Heart left ventricle (tissue), 16 donors: ENCODE measurements around the gene ATP6V0A4. TPM values are rescaled to one million over a fixed set of nuclear protein-coding genes. Genes with fewer than 3 reads are reported as not detected.
"Not testable (repeated sequence)": the region's sequence is repeated elsewhere in the genome, so short reads cannot be mapped to it uniquely, and the experiment has no call there.

Experiments
- ATAC-seq, 4 donors: fragments of 200-7000 bp; cut with Tn5 transposase; one replicate each; pipeline ENCODE4 v1.9.1; 2020 to 2022; ENCODE audit warnings: moderate library complexity in 4 of 4, mild to moderate bottlenecking in 3 of 4, moderate number of reproducible peaks in 1 of 4
- DNase-seq, 5 donors: peaks; one replicate each; pipeline ENCODE4 v3.0.0-alpha.2; 2020
- H3K27ac ChIP-seq, 12 donors: fragments of 200-600 bp; sonication (generic) in 4 of 12; one replicate each; pipeline versions ENCODE4 v1.5.0 to v1.8.0; 2016 to 2022; ENCODE audit warnings: mild to moderate bottlenecking in 2 of 12
- H3K27me3 ChIP-seq, 9 donors: fragments of 200-600 bp; sonication (generic) in 2 of 9; one replicate each; pipeline versions ENCODE4 v1.5.1 to v1.8.0; 2016 to 2022; ENCODE audit warnings: mild to moderate bottlenecking in 3 of 9
- H3K36me3 ChIP-seq, 9 donors: fragments of 200-600 bp; sonication (generic) in 2 of 9; one replicate each; pipeline versions ENCODE4 v1.5.0 to v1.8.0; 2018 to 2022; ENCODE audit warnings: mild to moderate bottlenecking in 2 of 9
- H3K4me1 ChIP-seq, 12 donors: fragments of 200-600 bp; sonication (generic) in 4 of 12; one replicate each; pipeline versions ENCODE4 v1.5.0 to v1.8.0; 2016 to 2022; ENCODE audit warnings: mild to moderate bottlenecking in 3 of 12
- H3K4me3 ChIP-seq, 12 donors: fragments of 200-600 bp; sonication (generic) in 4 of 12; one replicate each; pipeline versions ENCODE4 v1.5.0 to v1.8.0; 2017 to 2022; ENCODE audit warnings: mild to moderate bottlenecking in 9 of 12, moderate library complexity in 4 of 12
- H3K9me3 ChIP-seq, 12 donors: fragments of 200-600 bp; sonication (generic) in 4 of 12; one replicate each; pipeline versions ENCODE4 v1.5.0 to v1.8.0; 2016 to 2022; ENCODE audit warnings: mild to moderate bottlenecking in 1 of 12
- CTCF ChIP-seq, 12 donors: fragments of 200-600 bp; sonication (generic) in 4 of 12; IDR thresholded peaks; one replicate each; pipeline versions ENCODE4 v1.5.0 to v1.8.0; 2018 to 2022; ENCODE audit warnings: antibody characterized with exemption in 12 of 12, mild to moderate bottlenecking in 5 of 12
- POLR2A ChIP-seq, 2 donors: fragments of 450-650 bp; IDR thresholded peaks; one replicate each; pipeline ENCODE4 v1.6.1; 2017; ENCODE audit warnings: antibody characterized with exemption in 2 of 2, mild to moderate bottlenecking in 2 of 2, moderate library complexity in 2 of 2
- WGBS, 4 donors: extraction: QIAGEN DNeasy Blood & Tissue Kit in 2 of 4; methylation state at CpG; one replicate each; pipeline versions ENCODE4 v1.1.5 to v1.1.7; 2013 to 2018; 5-methylcytosine and 5-hydroxymethylcytosine counted together
- intact Hi-C, 10 donors: fragments of 100-400 bp; cut with DNase I; formaldehyde crosslinking; loops; one replicate each; pipeline versions ENCODE4 v1.11.1 to v1.14.2; 2022
- polyA plus RNA-seq, 2 donors: library from polyadenylated mRNA; stranded (reverse); fragments of 200-250 nt; gene quantifications; one replicate each; pipeline ENCODE4 v1.2.3, GENCODE V29; 2013
- total RNA-seq, 9 donors: library from RNA; depleted of rRNA in 2 of 9; stranded (reverse); fragments of >200 nt in 2 of 9; fragmentation: NEBNext Ultra II Directional in 3 of 9; extraction: Animal tissue kit (Norgen Biotek cat#: 25700) in 3 of 9; gene quantifications; one replicate each; pipeline versions ENCODE4 v1.1.0 to v1.2.4, GENCODE V29; 2016 to 2023
- donor health status: ischemic (EF 13 %, LVEDD 7.1; RV severe dilation, severe dysfunction).
- donor health status: healthy with polysubstance abuse.
- donor health status: DM: no; HTN: yes; CAD: no.
- donor health status: DM: no; HTN: no; CAD: no.
- donor health status: ischemic (EF 25% LVEDD 6.9; RV normal size, moderate dysfunction).
- donor health status: ischemic (EF 25% LVEDD 5.7; RV mildly dilated, moderate dysfunction).
- donor health status: healthy.
- donor health status: DM: yes; HTN: yes; CAD: no.
- donor health status: ischemic (EF 35%, LVEDD 5.7; RV mildly dilated, moderate dysfunction).
- donor health status: nonischemic (EF 11% LVEDD 7.7; RV severe dilation, severe dysfunction).
- donor health status: DM: yes; HTN: yes; CAD: no.
- donor health status: PGD.
- donor health status: ischemic (EF 29% LVEDD 5.4; RV normal size, mild dysfunction).
- donor health status: nonischemic (EF 23%, LVEDD 6.1; RV moderate dilation, normal function).

Gene ATP6V0A4
- total and polyA plus RNA-seq, 11 donors = not detected

- Histone ChIP-seq H3K36me3 (no peaks in the 10 kb centered on the region), H3K4me3 (no peak overlapping the region), H3K27ac (no peak overlapping the region), H3K27me3 (peaks cover 0 to 4% (median 0%) of the 10 kb centered on the region in 9 donors), H3K9me3 (no peaks in the 10 kb centered on the region), H3K4me1 (no peaks in the 10 kb centered on the region)
- no peak for TF ChIP-seq POLR2A (IDR thresholded peaks at IDR 0.05)
- no peak for TF ChIP-seq CTCF (IDR thresholded peaks at IDR 0.05)
- DNase-seq (no peak), ATAC-seq (no peak)
- WGBS, 4 donors = 48 to 96% (median 85%) methylated on average over 2 of the region's 2 CpGs
- intact Hi-C loops = no loop called here
These were observed 107.5 kb downstream of the ATP6V0A4 start for GRCh38 chr7:138690495-138690894.

GRCh38 chr7:138688037-138688436 lies 110.0 kb downstream of the ATP6V0A4 start:
- ATAC-seq, DNase-seq, H3K4me1 ChIP-seq, H3K9me3 ChIP-seq, H3K36me3 ChIP-seq, H3K4me3 ChIP-seq, H3K27me3 ChIP-seq, H3K27ac ChIP-seq, intact Hi-C loops: not testable (repeated sequence)
- WGBS, 4 donors = 86 to 97% (median 92%) methylated on average over 6 of the region's 6 CpGs

- H3K9me3 ChIP-seq = no peaks in the 10 kb centered on the region
- DNase-seq (no peak), ATAC-seq (no peak)
- H3K27ac ChIP-seq = no peak overlapping the region
- H3K4me1 ChIP-seq = no peaks in the 10 kb centered on the region
- no peak overlapping the region for H3K4me3 ChIP-seq
- peaks cover 0 to 4% (median 0%) of the 10 kb centered on the region in 9 donors for H3K27me3 ChIP-seq
- TF ChIP-seq POLR2A (IDR thresholded peaks at IDR 0.05) (no peak), CTCF (IDR thresholded peaks at IDR 0.05) (no peak)
- 38 to 56% (median 49%) methylated on average over 3 of the region's 3 CpGs for WGBS, 4 donors
- intact Hi-C loops = no loop called here
- H3K36me3 ChIP-seq = no peaks in the 10 kb centered on the region
These were observed 113.7 kb downstream of the ATP6V0A4 start for GRCh38 chr7:138684340-138684739.

- Histone ChIP-seq H3K27ac (no peak overlapping the region), H3K4me3 (no peak overlapping the region), H3K9me3 (no peaks in the 10 kb centered on the region), H3K4me1 (no peaks in the 10 kb centered on the region), H3K27me3 (no peaks in the 10 kb centered on the region), H3K36me3 (no peaks in the 10 kb centered on the region)
- intact Hi-C loops = no loop called here
- WGBS, 4 donors = 75 to 90% (median 82%) methylated on average over 5 of the region's 5 CpGs
- ATAC-seq (no peak), DNase-seq (no peak)
- no peak for TF ChIP-seq POLR2A (IDR thresholded peaks at IDR 0.05)
- TF ChIP-seq CTCF (IDR thresholded peaks at IDR 0.05) = no peak
These were observed 118.2 kb downstream of the ATP6V0A4 start for GRCh38 chr7:138679793-138680192.

- H3K4me1 ChIP-seq = no peaks in the 10 kb centered on the region
- no peaks in the 10 kb centered on the region for H3K36me3 ChIP-seq
- DNase-seq (no peak), ATAC-seq (no peak)
- H3K27me3 ChIP-seq = peaks cover 0 to 4% (median 0%) of the 10 kb centered on the region in 9 donors
- H3K9me3 ChIP-seq = no peaks in the 10 kb centered on the region
- intact Hi-C loops = no loop called here
- H3K4me3 ChIP-seq = no peak overlapping the region
- TF ChIP-seq POLR2A (IDR thresholded peaks at IDR 0.05) = no peak
- TF ChIP-seq CTCF (IDR thresholded peaks at IDR 0.05) = no peak
- H3K27ac ChIP-seq = no peak overlapping the region
These were observed 127.4 kb downstream of the ATP6V0A4 start for GRCh38 chr7:138670594-138670993.
